H1 (cell line): ENCODE data around the gene NMD3. TPM values are rescaled to one million over a fixed set of nuclear protein-coding genes. Genes with fewer than 3 reads are reported as not detected.

Experiments used
- CTCF ChIA-PET: fragments of 300-600 bp; sonication (Branson Sonifier 250); formaldehyde crosslinking; loops from one replicate; lab custom pipeline; 2021; ENCODE audit not compliant: partially characterized antibody; lab: Charles Lee
- POLR2A ChIA-PET: fragments of 300-600 bp; sonication (Branson Sonifier 250); formaldehyde crosslinking; loops from one replicate; lab custom pipeline; 2021; ENCODE audit warnings: inconsistent platforms; ENCODE audit not compliant: partially characterized antibody; lab: Charles Lee
- DNase-seq, 2 experiments: peaks; one replicate each; pipeline versions ENCODE4 v3.0.0 to v3.0.0-alpha.2; 2010 to 2022; ENCODE audit warnings: low spot score in 2 of 2, low read depth in 1 of 2, mixed read lengths in 1 of 2
- FAIRE-seq: peaks from 2 replicates; lab custom pipeline; 2011; peaks lifted over from hg19 to GRCh38; lab: Jason Lieb, UNC
- H2AFZ ChIP-seq: 2 replicates; pipeline ENCODE4 v1.8.1; 2012; ENCODE audit warnings: low read length, inconsistent platforms
- H2AK5ac ChIP-seq: 2 replicates; pipeline ENCODE4 v1.6.1; 2013; ENCODE audit warnings: low read depth, low read length
- H2BK120ac ChIP-seq: replicated peaks from 2 replicates; pipeline ENCODE3; 2013; ENCODE audit warnings: low read depth, low read length, inconsistent platforms
- H2BK12ac ChIP-seq: 2 replicates; pipeline ENCODE4 v1.6.1; 2013; ENCODE audit warnings: low read depth, low read length
- H2BK15ac ChIP-seq: 2 replicates; pipeline ENCODE4 v1.6.1; 2013; ENCODE audit warnings: low read length
- H2BK20ac ChIP-seq: 2 replicates; pipeline ENCODE4 v1.6.1; 2013; ENCODE audit warnings: low read length
- H2BK5ac ChIP-seq: 2 replicates; pipeline ENCODE4 v1.6.1; 2013; ENCODE audit warnings: low read depth, low read length
- H3K14ac ChIP-seq: 2 replicates; pipeline ENCODE4 v1.6.1; 2013; ENCODE audit warnings: inconsistent platforms; ENCODE audit not compliant: insufficient read length
- H3K18ac ChIP-seq: 2 replicates; pipeline ENCODE4 v1.6.1; 2013; ENCODE audit warnings: low read length; ENCODE audit errors: extremely low read depth
- H3K23ac ChIP-seq: 2 replicates; pipeline ENCODE4 v1.6.1; 2013; ENCODE audit warnings: inconsistent platforms; ENCODE audit not compliant: insufficient read length
- H3K23me2 ChIP-seq: 2 replicates; pipeline ENCODE4 v1.6.1; 2013; ENCODE audit warnings: low read depth, low read length
- H3K27ac ChIP-seq: 2 replicates; pipeline ENCODE4 v1.6.1; 2011; ENCODE audit warnings: low read depth, low read length, inconsistent platforms
- H3K27me3 ChIP-seq, 4 experiments: replicated peaks in 1 of 4; 1 replicate in 1 of 4; 2 replicates in 3 of 4; pipeline versions ENCODE4 v1.6.1 to v1.8.1; 2011 to 2013; ENCODE audit warnings: low read length in 3 of 4, mild to moderate bottlenecking in 3 of 4, inconsistent platforms in 2 of 4, mixed read lengths in 2 of 4, moderate library complexity in 1 of 4; ENCODE audit not compliant: control insufficient read depth in 3 of 4, insufficient read depth in 3 of 4; ENCODE audit errors: extremely low read depth in 1 of 4
- H3K36me3 ChIP-seq, 4 experiments: 2 replicates each; pipeline versions ENCODE4 v1.6.1 to v1.8.1; 2011 to 2013; ENCODE audit warnings: mild to moderate bottlenecking in 4 of 4, low read length in 3 of 4, moderate library complexity in 2 of 4, control low read depth in 1 of 4, inconsistent platforms in 1 of 4; ENCODE audit not compliant: insufficient read depth in 4 of 4, control insufficient read depth in 2 of 4
- H3K4ac ChIP-seq: replicated peaks from 2 replicates; pipeline ENCODE3; 2013; ENCODE audit warnings: low read length, low read depth, mixed read lengths, inconsistent platforms; ENCODE audit not compliant: insufficient read length
- H3K4me1 ChIP-seq, 4 experiments: replicated peaks in 1 of 4; 1 replicate in 1 of 4; 2 replicates in 3 of 4; pipeline versions ENCODE4 v1.6.1 to v1.8.1; 2011 to 2013; ENCODE audit warnings: low read length in 3 of 4, inconsistent platforms in 2 of 4, mixed read lengths in 1 of 4; ENCODE audit not compliant: insufficient read depth in 4 of 4, control insufficient read depth in 3 of 4
- H3K4me2 ChIP-seq, 2 experiments: 2 replicates each; pipeline versions ENCODE4 v1.6.1 to v1.8.1; 2011 to 2013; ENCODE audit warnings: low read depth in 2 of 2, low read length in 2 of 2, control low read depth in 1 of 2, inconsistent platforms in 1 of 2, mild to moderate bottlenecking in 1 of 2; ENCODE audit not compliant: insufficient read depth in 1 of 2
- H3K4me3 ChIP-seq, 4 experiments: fragments of 200-600, 300-600 bp in 1 of 4; sonication (generic), shearing (Covaris generic), sonication (Bioruptor Twin) in 1 of 4; 2 replicates each; pipeline versions ENCODE4 v1.5.1 to v1.8.1; 2011 to 2016; ENCODE audit warnings: low read length in 4 of 4, low read depth in 3 of 4, control low read depth in 2 of 4, inconsistent platforms in 2 of 4, mild to moderate bottlenecking in 2 of 4, mixed read lengths in 1 of 4, moderate library complexity in 1 of 4; ENCODE audit not compliant: insufficient read depth in 2 of 4; ENCODE audit errors: extremely low read depth in 1 of 4
- H3K56ac ChIP-seq: replicated peaks from 2 replicates; pipeline ENCODE3; 2013; ENCODE audit warnings: low read depth, mild to moderate bottlenecking, mixed read lengths, low read length, inconsistent platforms; ENCODE audit not compliant: insufficient read length
- H3K79me1 ChIP-seq: 2 replicates; pipeline ENCODE4 v1.6.1; 2013; ENCODE audit warnings: low read depth, low read length, control low read depth
- H3K79me2 ChIP-seq, 2 experiments: 2 replicates each; pipeline versions ENCODE4 v1.6.1 to v1.8.1; 2012 to 2013; ENCODE audit warnings: low read length in 2 of 2, mild to moderate bottlenecking in 2 of 2, inconsistent platforms in 1 of 2; ENCODE audit not compliant: insufficient read depth in 2 of 2, control insufficient read depth in 1 of 2
- H3K9ac ChIP-seq, 4 experiments: replicated peaks in 1 of 4; 1 replicate in 1 of 4; 2 replicates in 3 of 4; pipeline versions ENCODE4 v1.6.1 to v1.8.1; 2011 to 2013; ENCODE audit warnings: low read depth in 3 of 4, low read length in 3 of 4, control low read depth in 2 of 4, mild to moderate bottlenecking in 2 of 4, moderate library complexity in 2 of 4, inconsistent platforms in 1 of 4; ENCODE audit errors: extremely low read depth in 1 of 4
- H3K9me3 ChIP-seq, 2 experiments: 2 replicates each; pipeline versions ENCODE4 v1.6.1 to v1.8.1; 2012 to 2013; ENCODE audit warnings: mild to moderate bottlenecking in 2 of 2, moderate library complexity in 2 of 2, control low read depth in 1 of 2, inconsistent platforms in 1 of 2, low read depth in 1 of 2, low read length in 1 of 2, mixed read lengths in 1 of 2; ENCODE audit not compliant: insufficient read depth in 2 of 2
- H4K20me1 ChIP-seq, 2 experiments: replicated peaks in 1 of 2; 2 replicates each; pipeline versions ENCODE3 to v1.8.1; 2011 to 2013; ENCODE audit warnings: inconsistent platforms in 2 of 2, low read length in 2 of 2, mild to moderate bottlenecking in 1 of 2; ENCODE audit not compliant: insufficient read depth in 2 of 2, control insufficient read depth in 1 of 2
- H4K5ac ChIP-seq: 2 replicates; pipeline ENCODE4 v1.6.1; 2013; ENCODE audit warnings: low read length, low read depth, mixed read lengths, inconsistent platforms; ENCODE audit not compliant: insufficient read length
- H4K8ac ChIP-seq: 2 replicates; pipeline ENCODE4 v1.8.0; 2013; ENCODE audit warnings: mild to moderate bottlenecking, moderate library complexity, low read length, inconsistent platforms; ENCODE audit not compliant: insufficient read depth; ENCODE audit errors: extremely low read depth
- H4K91ac ChIP-seq: replicated peaks from 2 replicates; pipeline ENCODE3; 2013; ENCODE audit warnings: low read length, mixed read lengths, inconsistent platforms; ENCODE audit not compliant: insufficient read length
- EGR1 ChIP-seq: IDR thresholded peaks from 2 replicates; pipeline ENCODE4 v1.6.1; 2011; ENCODE audit warnings: low read depth, low read length, borderline replicate concordance
- EP300 ChIP-seq, 2 experiments: IDR thresholded peaks; 1 replicate in 1 of 2; 2 replicates in 1 of 2; pipeline ENCODE4 v1.6.1; 2011 to 2012; ENCODE audit warnings: low read depth in 2 of 2, low read length in 2 of 2, mild to moderate bottlenecking in 2 of 2, borderline replicate concordance in 1 of 2, inconsistent platforms in 1 of 2, moderate library complexity in 1 of 2
- FOSL1 ChIP-seq: IDR thresholded peaks from 2 replicates; pipeline ENCODE4 v1.6.1; 2011; ENCODE audit warnings: mild to moderate bottlenecking, low read depth, low read length, moderate library complexity; ENCODE audit not compliant: insufficient read depth
- MAFK ChIP-seq: IDR thresholded peaks from 2 replicates; pipeline ENCODE4 v1.6.1; 2012; ENCODE audit warnings: low read depth, mild to moderate bottlenecking, improper control_type of control experiment, low read length
- RAD21 ChIP-seq, 2 experiments: IDR thresholded peaks in 1 of 2; conservative IDR thresholded peaks in 1 of 2; 2 replicates each; pipeline ENCODE4 v1.6.1; 2011; ENCODE audit warnings: low read depth in 2 of 2, low read length in 2 of 2, improper control_type of control experiment in 1 of 2, inconsistent platforms in 1 of 2, mild to moderate bottlenecking in 1 of 2, moderate library complexity in 1 of 2
- RNF2 ChIP-seq: fragments of 200-900, 300-1000 bp; sonication (generic); IDR thresholded peaks from 2 replicates; pipeline ENCODE4 v1.7.1; 2016; ENCODE audit warnings: borderline replicate concordance, low read depth, mild to moderate bottlenecking, antibody characterized with exemption, low read length; ENCODE audit not compliant: poor library complexity, severe bottlenecking; ENCODE audit errors: missing control alignments
- RXRA ChIP-seq: IDR thresholded peaks from 2 replicates; pipeline ENCODE4 v1.6.1; 2011; ENCODE audit warnings: low read depth, mild to moderate bottlenecking, low read length, moderate library complexity; ENCODE audit not compliant: insufficient read depth
- ZNF274 ChIP-seq: IDR thresholded peaks from 2 replicates; pipeline ENCODE4 v1.7.0; 2012; ENCODE audit warnings: low read length, borderline replicate concordance; ENCODE audit errors: extremely low read depth
- WGBS, 2 experiments: shearing (Covaris generic) in 1 of 2; methylation state at CpG; one replicate each; pipeline versions ENCODE4 v1.1.6 to v1.1.7; 2013 to 2015; ENCODE audit warnings: low lambda C conversion rate in 2 of 2, mixed read lengths in 2 of 2, inconsistent platforms in 1 of 2, low coverage in 1 of 2, missing lambda C conversion rate in 1 of 2; ENCODE audit not compliant: insufficient replicate concordance in 2 of 2, insufficient coverage in 1 of 2, insufficient read length in 1 of 2; ENCODE audit errors: extremely low coverage in 1 of 2, missing lambda C conversion rate in 1 of 2; 5-methylcytosine and 5-hydroxymethylcytosine counted together
- polyA plus RNA-seq, 7 experiments: library from polyadenylated mRNA; depleted of rRNA in 3 of 7; stranded (reverse) in 5 of 7; unstranded in 2 of 7; fragments of >200 nt in 5 of 7; fragments of 200-250 nt in 2 of 7; gene quantifications; 1 replicate in 5 of 7; 2 replicates in 1 of 7; 4 replicates in 1 of 7; pipeline versions ENCODE4 v1.2.1 to v1.2.3, GENCODE V29; 2011 to 2013; ENCODE audit warnings: missing spikeins in 2 of 7, mixed read lengths in 2 of 7
- total RNA-seq: library from RNA; stranded (reverse); fragmentation: NEBNext Ultra II Directional; extraction: Animal tissue kit (Norgen Biotek cat#: 25700); gene quantifications from 2 replicates; pipeline ENCODE4 v1.2.1, GENCODE V29; 2021
- TF ChIP-seq, protein P1 (sequence below): IDR thresholded peaks from 2 replicates; pipeline ENCODE4 v1.6.1; 2012; ENCODE audit warnings: low read length, inconsistent platforms
- TF ChIP-seq, protein P2 (sequence below): IDR thresholded peaks from 2 replicates; pipeline ENCODE4 v1.6.1; 2011; ENCODE audit warnings: low read depth, mild to moderate bottlenecking, low read length; ENCODE audit not compliant: insufficient read depth

Gene NMD3
- total and polyA plus RNA-seq, 2 of the 8 experiments (the other 6 are each of a cell fraction or from before 2014, with no cell fraction given): 12.1 to 64.2 TPM

DNA sequence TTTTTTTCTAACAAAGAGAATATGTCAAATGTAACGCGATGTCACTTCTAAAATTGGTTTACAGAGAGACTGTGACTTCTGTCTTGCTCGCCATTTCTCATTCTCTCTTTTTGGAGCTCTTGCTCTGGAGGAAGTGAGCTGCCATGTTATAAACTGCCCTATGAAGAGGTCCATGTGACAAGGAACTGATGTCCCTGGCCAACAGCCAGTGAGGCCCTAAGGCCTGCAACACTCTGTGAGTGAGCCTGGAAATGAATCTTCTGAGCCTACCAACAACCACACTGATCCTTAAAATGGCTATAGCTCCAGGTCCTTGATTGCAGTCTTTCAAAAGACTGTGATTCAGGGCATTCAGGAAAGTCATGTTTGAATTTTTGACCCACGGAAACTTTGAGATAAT, 49.9 kb downstream of the NMD3 start:
- Histone ChIP-seq H2BK5ac (no peak overlapping the region), H2BK120ac (no peak overlapping the region), H4K5ac (no peak overlapping the region), H2AFZ (no peak overlapping the region), H3K23ac (no peak overlapping the region), H4K8ac (no peak overlapping the region), H3K4me3 (no peak overlapping the region), H3K9me3 (no peaks in the 10 kb centered on the region), H3K56ac (no peak overlapping the region), H2BK12ac (no peak overlapping the region), H4K91ac (no peak overlapping the region), H3K27me3 (no peaks in the 10 kb centered on the region), H2AK5ac (no peak overlapping the region), H3K9ac (no peak overlapping the region), H3K4ac (no peak overlapping the region), H2BK20ac (no peak overlapping the region), H3K23me2 (no peaks in the 10 kb centered on the region), H3K36me3 (peaks cover 0 to 4% (median 0%) of the 10 kb centered on the region in 4 experiments; a peak in 1 of 8 replicates), H3K4me2 (no peak overlapping the region), H3K14ac (no peak overlapping the region), H3K4me1 (no peaks in the 10 kb centered on the region; a peak in 1 of 7 replicates), H3K27ac (no peak overlapping the region), H2BK15ac (no peak overlapping the region), H3K79me1 (no peaks in the 10 kb centered on the region), H3K18ac (no peak overlapping the region), H3K79me2 (no peaks in the 10 kb centered on the region), H4K20me1 (no peaks in the 10 kb centered on the region)
- DNase-seq: no peak
- FAIRE-seq: no peak
- 91% methylated on average over 4 of the region's 4 CpGs; no CpG with 5 or more reads in 1 of the 2 experiments for WGBS, 2 experiments
- CTCF ChIA-PET: interaction anchor here (1.0 to 2.9 kb wide), 8 partner anchors 8 to 169 kb away, joined by 3 to 18 read pairs (median 3); partner anchors contain the start of gene SPTSSB
- POLR2A ChIA-PET: no interaction called here
- TF ChIP-seq EGR1: no peak
- TF ChIP-seq, protein P1, sequence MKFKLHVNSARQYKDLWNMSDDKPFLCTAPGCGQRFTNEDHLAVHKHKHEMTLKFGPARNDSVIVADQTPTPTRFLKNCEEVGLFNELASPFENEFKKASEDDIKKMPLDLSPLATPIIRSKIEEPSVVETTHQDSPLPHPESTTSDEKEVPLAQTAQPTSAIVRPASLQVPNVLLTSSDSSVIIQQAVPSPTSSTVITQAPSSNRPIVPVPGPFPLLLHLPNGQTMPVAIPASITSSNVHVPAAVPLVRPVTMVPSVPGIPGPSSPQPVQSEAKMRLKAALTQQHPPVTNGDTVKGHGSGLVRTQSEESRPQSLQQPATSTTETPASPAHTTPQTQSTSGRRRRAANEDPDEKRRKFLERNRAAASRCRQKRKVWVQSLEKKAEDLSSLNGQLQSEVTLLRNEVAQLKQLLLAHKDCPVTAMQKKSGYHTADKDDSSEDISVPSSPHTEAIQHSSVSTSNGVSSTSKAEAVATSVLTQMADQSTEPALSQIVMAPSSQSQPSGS: no peak
- TF ChIP-seq EP300 (IDR thresholded peaks at IDR 0.05; ENCODE audit: borderline replicate concordance in 1 of 2, low read depth in 2 of 2, low read length in 2 of 2): no peak
- TF ChIP-seq MAFK: no peak
- no peak for TF ChIP-seq RXRA
- TF ChIP-seq, protein P2, sequence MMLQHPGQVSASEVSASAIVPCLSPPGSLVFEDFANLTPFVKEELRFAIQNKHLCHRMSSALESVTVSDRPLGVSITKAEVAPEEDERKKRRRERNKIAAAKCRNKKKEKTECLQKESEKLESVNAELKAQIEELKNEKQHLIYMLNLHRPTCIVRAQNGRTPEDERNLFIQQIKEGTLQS: no peak
- no peak for TF ChIP-seq FOSL1
- no peak for TF ChIP-seq RAD21 (IDR thresholded peaks at IDR 0.05 in 1 of 2, conservative IDR thresholded peaks at IDR 0.05 in 1 of 2; ENCODE audit: low read depth in 2 of 2, low read length in 2 of 2)
- no peak for TF ChIP-seq ZNF274
- no peak for TF ChIP-seq RNF2
